Neural progenitor cell (in vitro differentiated cells): ENCODE results near the gene NRBF2.
"Not testable (repeated sequence)": the region's sequence is repeated elsewhere in the genome, so short reads cannot be mapped to it uniquely, and the experiment has no call there.

Experiments
- CTCF ChIP-seq: fragments of 200-600 bp; sonication (generic); IDR thresholded peaks from 2 replicates; pipeline ENCODE4 v1.5.1; 2017; ENCODE audit warnings: antibody characterized with exemption, mild to moderate bottlenecking
- EZH2 ChIP-seq: fragments of 200-600 bp; sonication (generic); IDR thresholded peaks from 2 replicates; pipeline ENCODE4 v1.6.1; 2017; ENCODE audit warnings: antibody characterized with exemption, mild to moderate bottlenecking, moderate library complexity
- EZH2phosphoT487 ChIP-seq: fragments of 200-600 bp; sonication (generic); IDR thresholded peaks from 2 replicates; pipeline ENCODE4 v1.6.1; 2017; ENCODE audit warnings: antibody characterized with exemption

- not testable (repeated sequence) for TF ChIP-seq CTCF, EZH2phosphoT487, EZH2
These were observed 20.9 kb downstream of the NRBF2 start for GRCh38 chr10:63153868-63154545.
